GM18498 (cell line): ENCODE measurements around the gene AKAP8L.
"Not testable (repeated sequence)": the region's sequence is repeated elsewhere in the genome, so short reads cannot be mapped to it uniquely, and the experiment has no call there.

ENCODE experiments used
- ATAC-seq: cut with Tn5 transposase; IDR thresholded peaks from one replicate; pipeline ENCODE4 v1.9.1; 2021; ENCODE audit warnings: mild to moderate bottlenecking, moderate library complexity; ENCODE audit not compliant: unreplicated experiment

The AKAP8L gene

GRCh38 chr19:15421721-15422260, 3.0 kb upstream of the AKAP8L start:
- no peak for ATAC-seq

GRCh38 chr19:15421136-15421695, 2.4 kb upstream of the AKAP8L start:
- no peak for ATAC-seq

GRCh38 chr19:15419413-15420025, 731 bp upstream of the AKAP8L start:
- ATAC-seq: no peak

GRCh38 chr19:15418231-15418578, 583 bp downstream of the AKAP8L start:
- no peak for ATAC-seq

GRCh38 chr19:15417699-15418098, 1.1 kb downstream of the AKAP8L start:
- no peak for ATAC-seq

GRCh38 chr19:15412832-15413231, 6.0 kb downstream of the AKAP8L start:
- ATAC-seq: no peak

GRCh38 chr19:15411351-15411750, 7.4 kb downstream of the AKAP8L start:
- not testable (repeated sequence) for ATAC-seq

- ATAC-seq: no peak
Observed at GRCh38 chr19:15404780-15405211, 14.0 kb downstream of the AKAP8L start.

- no peak for ATAC-seq
Observed at GRCh38 chr19:15404097-15404779, 14.6 kb downstream of the AKAP8L start.

- no peak for ATAC-seq
Observed at GRCh38 chr19:15403151-15403531, 15.6 kb downstream of the AKAP8L start.

GRCh38 chr19:15402411-15403150, 16.2 kb downstream of the AKAP8L start:
- no peak for ATAC-seq

- ATAC-seq: no peak
Observed at GRCh38 chr19:15401397-15401710, 17.4 kb downstream of the AKAP8L start.

GRCh38 chr19:15400521-15401396, 18.0 kb downstream of the AKAP8L start:
- no peak for ATAC-seq

GRCh38 chr19:15399635-15400034, 19.2 kb downstream of the AKAP8L start:
- no peak for ATAC-seq

- ATAC-seq: no peak
Observed at GRCh38 chr19:15399234-15399515, 19.6 kb downstream of the AKAP8L start.

GRCh38 chr19:15398501-15399233, 20.1 kb downstream of the AKAP8L start:
- no peak for ATAC-seq

- ATAC-seq: no peak
Observed at GRCh38 chr19:15397782-15398181, 21.0 kb downstream of the AKAP8L start.

- ATAC-seq: no peak
Observed at GRCh38 chr19:15397236-15397635, 21.6 kb downstream of the AKAP8L start.

GRCh38 chr19:15396436-15396835, 22.4 kb downstream of the AKAP8L start:
- no peak for ATAC-seq

GRCh38 chr19:15395251-15395650, 23.5 kb downstream of the AKAP8L start:
- ATAC-seq: not testable (repeated sequence)
